HUES48 (cell line): ENCODE data around the gene COL6A3.

Experiments used
- H3K27ac ChIP-seq: one replicate; pipeline ENCODE4 v1.7.0; 2013; ENCODE audit warnings: low read depth, low read length, inconsistent platforms
- H3K27me3 ChIP-seq: 2 replicates; pipeline ENCODE4 v1.6.1; 2013; ENCODE audit warnings: mild to moderate bottlenecking, low read length; ENCODE audit not compliant: control insufficient read depth, insufficient read depth
- H3K36me3 ChIP-seq: 2 replicates; pipeline ENCODE4 v1.6.1; 2013; ENCODE audit warnings: low read length; ENCODE audit not compliant: control insufficient read depth, insufficient read depth
- H3K4me1 ChIP-seq: 2 replicates; pipeline ENCODE4 v1.6.1; 2013; ENCODE audit warnings: mild to moderate bottlenecking, low read length; ENCODE audit not compliant: control insufficient read depth, insufficient read depth
- H3K4me3 ChIP-seq: 2 replicates; pipeline ENCODE4 v1.5.1; 2013; ENCODE audit warnings: mild to moderate bottlenecking, low read depth, low read length
- H3K9ac ChIP-seq: 2 replicates; pipeline ENCODE4 v1.6.1; 2013; ENCODE audit warnings: mild to moderate bottlenecking, low read depth, low read length, moderate library complexity
- H3K9me3 ChIP-seq: 2 replicates; pipeline ENCODE4 v1.6.1; 2013; ENCODE audit warnings: low read length; ENCODE audit not compliant: control insufficient read depth, insufficient read depth

The COL6A3 gene

DNA sequence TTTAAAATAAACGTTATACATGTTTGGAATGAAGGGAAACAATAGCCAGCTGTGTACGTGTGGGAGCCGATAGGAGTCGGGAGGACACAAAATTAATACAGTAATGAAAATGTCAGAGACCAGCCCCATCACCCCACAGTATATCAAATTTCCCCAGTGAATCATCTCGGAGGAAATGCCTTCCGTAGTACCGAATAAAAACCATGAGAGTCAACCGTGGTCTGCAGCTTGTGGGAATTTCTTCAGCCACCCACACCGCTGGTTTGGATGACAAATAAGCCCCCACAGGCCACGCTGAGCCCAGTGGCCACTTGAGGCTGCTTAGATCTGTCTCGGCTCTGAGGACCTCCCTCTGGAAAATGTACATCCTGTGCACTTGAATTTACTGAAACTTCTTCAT lies 133.7 kb downstream of the COL6A3 start:
- no peaks in the 10 kb centered on the region for H3K4me1 ChIP-seq
- no peak overlapping the region for H3K9ac ChIP-seq
- H3K36me3 ChIP-seq: no peaks in the 10 kb centered on the region
- H3K27ac ChIP-seq: no peak overlapping the region
- no peak overlapping the region for H3K4me3 ChIP-seq
- H3K27me3 ChIP-seq: no peaks in the 10 kb centered on the region
- H3K9me3 ChIP-seq: no peaks in the 10 kb centered on the region

DNA sequence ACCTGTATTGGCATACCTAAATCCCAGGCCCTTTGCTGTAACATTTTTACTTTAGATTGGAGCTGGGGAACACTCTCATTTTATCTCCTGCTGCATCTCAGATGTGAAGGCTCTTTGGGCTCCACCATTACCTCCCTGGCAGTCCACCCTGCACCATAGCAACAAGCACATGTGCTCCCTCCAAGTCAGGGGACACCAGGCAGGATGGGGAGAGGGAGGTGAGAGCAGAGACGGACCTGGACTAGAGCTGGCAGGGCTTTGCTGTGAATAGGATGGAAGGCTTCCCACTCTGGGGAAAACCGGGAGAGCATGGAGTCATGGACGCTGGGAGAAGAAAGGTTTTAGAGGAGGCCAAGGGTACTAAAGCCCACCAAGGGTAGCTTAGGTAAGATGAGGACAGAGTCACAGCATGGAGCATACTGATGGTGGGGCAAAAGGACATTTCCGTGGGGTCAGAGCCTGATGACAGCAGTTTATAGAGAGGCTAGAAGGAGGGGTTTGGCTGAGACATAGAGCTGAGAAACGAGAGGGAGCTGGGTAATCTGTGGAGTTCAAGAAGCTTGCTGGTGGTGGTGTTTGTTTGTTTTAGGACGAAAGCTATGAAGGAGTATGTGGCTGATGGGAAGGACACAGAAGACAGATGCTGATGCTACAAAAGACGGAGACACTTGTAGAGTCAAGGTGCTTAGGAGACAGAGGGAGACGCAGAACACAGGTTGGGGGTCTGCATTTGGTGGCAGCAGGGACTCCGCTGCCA lies 134.8 kb downstream of the COL6A3 start:
- no peak overlapping the region for H3K27ac ChIP-seq
- no peak overlapping the region for H3K9ac ChIP-seq
- no peaks in the 10 kb centered on the region for H3K27me3 ChIP-seq
- H3K36me3 ChIP-seq: no peaks in the 10 kb centered on the region
- no peaks in the 10 kb centered on the region for H3K9me3 ChIP-seq
- H3K4me1 ChIP-seq: no peaks in the 10 kb centered on the region
- H3K4me3 ChIP-seq: no peak overlapping the region

DNA sequence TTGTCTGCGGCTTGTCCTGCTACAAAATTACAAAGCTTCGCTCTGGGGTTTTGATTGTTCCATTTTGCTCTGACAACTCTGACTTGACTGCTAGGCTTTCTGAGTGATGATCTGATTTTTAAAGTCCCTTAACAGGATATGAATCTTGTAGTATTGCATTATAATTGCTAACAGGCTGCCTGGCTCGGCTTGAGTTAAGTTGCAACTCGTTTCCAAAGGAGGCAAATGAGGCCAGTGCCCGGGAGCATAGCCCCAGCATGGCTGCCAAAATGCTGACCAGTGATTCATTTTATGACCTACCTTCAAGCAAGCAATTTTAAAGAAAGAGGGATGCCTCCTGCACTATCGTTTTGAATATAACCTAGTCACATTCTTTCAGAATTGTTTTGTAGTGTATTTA lies 135.4 kb downstream of the COL6A3 start:
- Histone ChIP-seq H3K9ac (no peak overlapping the region), H3K9me3 (no peaks in the 10 kb centered on the region), H3K4me3 (no peak overlapping the region), H3K36me3 (no peaks in the 10 kb centered on the region), H3K4me1 (no peaks in the 10 kb centered on the region), H3K27ac (no peak overlapping the region), H3K27me3 (no peaks in the 10 kb centered on the region)

DNA sequence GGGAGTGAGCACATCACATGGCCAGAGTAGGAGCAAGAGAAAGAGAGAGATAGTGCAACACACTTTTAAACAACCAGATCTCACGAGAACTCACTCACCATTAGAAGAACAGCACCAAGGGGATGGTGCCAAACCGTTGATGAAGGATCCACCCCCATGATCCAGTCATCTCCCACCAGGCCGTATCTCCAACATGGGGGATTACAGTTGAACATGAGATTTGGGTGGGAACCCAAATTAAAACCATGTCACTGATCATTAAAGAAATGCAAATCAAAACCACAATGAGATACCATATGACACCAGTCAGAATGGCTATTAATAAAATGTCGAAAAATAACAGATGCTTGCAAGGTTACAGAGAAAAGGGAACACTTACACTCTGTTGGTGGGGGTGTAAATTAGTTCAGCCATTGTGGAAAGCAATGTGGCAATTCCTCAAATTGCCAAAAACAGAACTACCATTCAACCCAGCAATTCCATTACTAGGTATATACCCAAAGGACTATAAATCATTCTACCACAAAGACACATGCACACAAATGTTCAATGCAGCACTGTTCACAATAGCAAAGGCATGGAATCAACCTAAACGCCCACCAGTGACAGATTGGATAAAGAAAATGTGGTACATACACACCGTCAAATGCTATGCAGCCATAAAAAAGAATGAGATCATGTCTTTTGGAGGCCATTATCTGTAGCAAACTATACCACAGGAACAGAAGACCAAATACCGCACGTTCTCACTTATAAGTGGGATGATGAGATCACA lies 137.1 kb downstream of the COL6A3 start:
- Histone ChIP-seq H3K27me3 (no peaks in the 10 kb centered on the region), H3K9ac (no peak overlapping the region), H3K4me1 (no peaks in the 10 kb centered on the region), H3K9me3 (no peaks in the 10 kb centered on the region), H3K4me3 (no peak overlapping the region), H3K36me3 (no peaks in the 10 kb centered on the region), H3K27ac (no peak overlapping the region)
